Hematopoietic multipotent progenitor cell treated with erythropoietin and hydrocortisone succinate and interleukin-3 and kit ligand, for 15 days (in vitro differentiated cells): Measurements from ENCODE around the gene SYNGR2.
"Not testable (repeated sequence)": the region's sequence is repeated elsewhere in the genome, so short reads cannot be mapped to it uniquely, and the experiment has no call there.

Experiments used
- DNase-seq: peaks from one replicate; pipeline ENCODE4 v3.0.0-alpha.2; 2015; ENCODE audit warnings: low spot score

The SYNGR2 gene

DNA sequence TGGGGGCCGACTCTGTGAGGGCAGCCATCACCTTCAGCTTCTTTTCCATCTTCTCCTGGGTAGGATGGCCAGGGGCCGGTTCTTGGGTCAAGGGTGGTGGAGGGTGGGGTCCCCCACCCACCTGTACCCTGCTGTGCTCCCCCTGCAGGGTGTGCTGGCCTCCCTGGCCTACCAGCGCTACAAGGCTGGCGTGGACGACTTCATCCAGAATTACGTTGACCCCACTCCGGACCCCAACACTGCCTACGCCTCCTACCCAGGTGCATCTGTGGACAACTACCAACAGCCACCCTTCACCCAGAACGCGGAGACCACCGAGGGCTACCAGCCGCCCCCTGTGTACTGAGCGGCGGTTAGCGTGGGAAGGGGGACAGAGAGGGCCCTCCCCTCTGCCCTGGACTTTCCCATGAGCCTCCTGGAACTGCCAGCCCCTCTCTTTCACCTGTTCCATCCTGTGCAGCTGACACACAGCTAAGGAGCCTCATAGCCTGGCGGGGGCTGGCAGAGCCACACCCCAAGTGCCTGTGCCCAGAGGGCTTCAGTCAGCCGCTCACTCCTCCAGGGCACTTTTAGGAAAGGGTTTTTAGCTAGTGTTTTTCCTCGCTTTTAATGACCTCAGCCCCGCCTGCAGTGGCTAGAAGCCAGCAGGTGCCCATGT is 3.3 kb downstream of the SYNGR2 start:
- not testable (repeated sequence) for DNase-seq

DNA sequence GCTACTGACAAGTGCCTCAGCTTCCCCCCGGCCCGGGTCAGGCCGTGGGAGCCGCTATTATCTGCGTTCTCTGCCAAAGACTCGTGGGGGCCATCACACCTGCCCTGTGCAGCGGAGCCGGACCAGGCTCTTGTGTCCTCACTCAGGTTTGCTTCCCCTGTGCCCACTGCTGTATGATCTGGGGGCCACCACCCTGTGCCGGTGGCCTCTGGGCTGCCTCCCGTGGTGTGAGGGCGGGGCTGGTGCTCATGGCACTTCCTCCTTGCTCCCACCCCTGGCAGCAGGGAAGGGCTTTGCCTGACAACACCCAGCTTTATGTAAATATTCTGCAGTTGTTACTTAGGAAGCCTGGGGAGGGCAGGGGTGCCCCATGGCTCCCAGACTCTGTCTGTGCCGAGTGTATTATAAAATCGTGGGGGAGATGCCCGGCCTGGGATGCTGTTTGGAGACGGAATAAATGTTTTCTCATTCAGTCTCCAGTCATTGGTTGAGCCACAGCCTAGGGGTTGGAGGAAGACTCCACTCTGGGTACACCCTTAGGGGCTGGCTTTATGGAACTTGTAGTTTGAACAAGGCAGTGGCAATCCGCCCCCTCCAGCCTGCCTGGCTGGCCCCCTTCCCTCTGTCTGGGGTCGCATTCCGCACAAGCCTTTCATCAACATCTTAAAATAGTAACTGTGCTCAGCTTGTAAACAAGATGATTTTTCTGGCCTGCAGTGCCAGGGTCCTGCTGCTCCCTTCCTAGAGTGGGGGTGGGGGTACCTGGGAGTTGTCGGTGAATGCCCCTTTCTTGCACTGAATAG is 4.1 kb downstream of the SYNGR2 start:
- peak; percentile 30 for DNase-seq

DNA sequence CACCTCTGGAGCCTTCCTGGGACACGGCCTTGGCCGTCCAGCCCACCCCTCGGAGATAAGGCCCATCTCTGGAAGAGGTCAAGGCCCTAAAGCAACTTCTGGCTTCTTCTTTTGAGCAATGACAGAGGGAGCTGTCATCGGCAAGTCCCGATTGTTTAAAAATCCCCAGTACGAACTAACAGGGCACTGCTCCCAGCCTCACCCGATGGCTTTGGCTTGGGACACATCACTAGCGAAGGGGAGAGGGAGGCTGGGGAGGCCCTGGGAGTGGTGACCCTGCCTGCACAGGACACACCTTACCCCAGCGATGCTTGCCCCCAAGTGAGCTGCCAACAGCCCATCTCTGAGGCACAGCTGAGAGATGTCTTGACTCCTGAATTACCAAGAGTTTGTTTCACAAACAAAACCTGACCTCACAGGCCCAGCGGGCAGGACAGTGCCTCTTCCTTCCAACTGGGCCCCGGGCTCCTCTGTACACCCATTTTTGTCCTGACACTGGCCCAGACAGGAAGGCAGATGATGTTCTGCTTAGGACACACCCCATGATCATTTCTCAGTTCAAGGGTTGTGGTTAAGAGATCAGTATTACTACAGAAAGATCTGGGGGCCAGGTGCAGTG is 4.8 kb downstream of the SYNGR2 start:
- no peak for DNase-seq

DNA sequence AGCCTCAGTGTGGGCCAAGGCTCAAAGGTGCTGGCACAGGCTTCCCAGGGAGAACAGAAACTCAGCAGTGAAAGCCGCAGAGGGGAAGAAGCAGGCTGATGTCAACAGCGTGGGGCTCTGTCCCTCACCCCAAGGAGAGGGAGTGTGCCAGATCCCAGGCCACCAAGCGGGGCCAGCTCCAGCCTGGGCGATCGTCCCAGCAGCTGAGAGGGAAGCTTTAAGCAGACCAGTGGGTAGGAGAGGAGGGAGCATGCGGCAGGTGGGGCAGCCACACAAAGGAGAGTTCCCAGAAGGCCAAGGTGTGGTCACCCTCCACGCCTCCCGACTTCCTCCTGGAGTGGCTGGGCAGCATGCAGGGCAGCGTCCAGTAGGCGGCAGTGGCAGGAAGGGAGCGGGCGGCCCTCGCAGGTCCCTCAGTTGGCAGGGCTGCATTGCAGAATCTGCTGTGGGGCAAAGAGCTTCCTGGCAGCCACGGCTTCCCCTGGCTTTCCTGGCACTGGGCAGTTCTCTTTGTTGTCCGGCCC is 6.0 kb downstream of the SYNGR2 start:
- DNase-seq: no peak

DNA sequence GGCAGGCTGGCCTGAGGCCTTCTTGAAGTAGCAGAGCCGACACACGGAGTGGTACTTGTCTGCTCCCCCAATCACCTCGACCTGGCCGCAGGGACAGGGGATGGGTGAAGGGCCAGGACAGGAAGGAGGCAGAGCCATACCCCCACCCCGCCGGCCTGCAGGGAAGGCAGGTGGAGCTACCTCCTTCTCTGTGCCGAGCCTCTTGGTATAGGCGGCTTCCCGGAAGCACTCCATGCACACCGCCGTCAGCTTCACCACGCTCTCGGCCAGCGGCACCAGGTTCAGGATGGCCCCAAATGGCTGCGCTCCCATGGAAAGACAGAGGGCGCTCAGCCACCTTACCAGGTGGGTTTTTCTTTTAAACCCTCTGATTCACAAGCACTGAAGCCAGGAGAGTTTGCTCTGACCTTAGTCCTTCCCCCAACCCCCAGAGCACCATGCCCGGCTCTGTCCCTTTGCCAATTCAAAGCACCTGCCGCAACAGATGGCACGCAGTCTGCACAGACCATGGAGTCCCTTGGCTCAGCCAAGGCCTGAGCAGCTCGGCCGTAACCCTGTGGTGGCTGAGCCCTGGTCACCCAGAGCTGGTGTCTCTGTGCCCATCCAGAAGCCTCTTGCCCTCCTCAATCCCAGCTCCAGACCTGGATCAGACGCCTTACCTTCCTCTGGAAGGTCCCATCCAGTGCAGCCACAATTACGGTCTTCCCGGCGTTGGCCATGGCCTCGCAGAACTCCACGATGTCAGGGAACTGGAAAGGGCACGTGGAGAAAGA is 6.7 kb downstream of the SYNGR2 start:
- no peak for DNase-seq

DNA sequence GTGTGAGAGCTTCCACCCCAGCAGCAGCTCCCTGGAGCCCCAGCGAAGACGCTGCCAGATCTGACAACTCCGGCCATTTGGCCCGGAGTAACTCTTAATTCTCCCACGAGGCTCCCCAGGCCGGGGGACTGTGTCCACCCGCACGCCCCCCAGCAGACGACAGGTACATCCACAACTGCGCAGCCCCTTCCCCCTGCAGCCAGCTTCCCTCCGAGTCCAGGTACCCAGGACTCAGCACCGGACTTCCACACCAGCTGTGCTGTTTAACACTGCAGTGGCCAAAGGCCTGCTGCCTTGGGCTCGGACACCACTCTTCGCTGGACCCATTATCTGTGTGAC is 7.2 kb downstream of the SYNGR2 start:
- DNase-seq: no peak

DNA sequence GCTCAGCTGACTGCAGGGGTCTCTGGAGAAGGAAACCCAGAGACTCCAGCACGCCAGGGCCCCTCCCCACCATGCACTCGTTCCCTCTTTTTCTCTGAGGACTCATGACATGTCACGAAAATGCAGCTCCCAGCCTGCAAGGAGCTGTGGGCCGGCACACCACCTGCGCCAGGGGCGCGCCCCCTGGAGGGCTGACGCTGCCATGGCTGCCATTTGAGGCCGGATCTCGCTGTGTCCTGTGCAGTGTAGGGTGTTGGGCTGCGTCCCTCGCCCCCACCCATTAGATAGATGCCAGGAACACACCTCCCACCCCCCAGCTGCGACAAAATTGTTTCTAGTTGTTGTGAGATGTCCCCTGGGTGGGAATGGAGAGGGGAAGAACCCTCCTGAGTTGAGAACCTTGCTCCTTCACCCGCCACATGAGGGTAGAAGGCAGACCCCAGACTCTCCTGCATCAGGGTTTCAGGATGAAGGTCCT is 8.2 kb downstream of the SYNGR2 start:
- peak; percentile 77 for DNase-seq

DNA sequence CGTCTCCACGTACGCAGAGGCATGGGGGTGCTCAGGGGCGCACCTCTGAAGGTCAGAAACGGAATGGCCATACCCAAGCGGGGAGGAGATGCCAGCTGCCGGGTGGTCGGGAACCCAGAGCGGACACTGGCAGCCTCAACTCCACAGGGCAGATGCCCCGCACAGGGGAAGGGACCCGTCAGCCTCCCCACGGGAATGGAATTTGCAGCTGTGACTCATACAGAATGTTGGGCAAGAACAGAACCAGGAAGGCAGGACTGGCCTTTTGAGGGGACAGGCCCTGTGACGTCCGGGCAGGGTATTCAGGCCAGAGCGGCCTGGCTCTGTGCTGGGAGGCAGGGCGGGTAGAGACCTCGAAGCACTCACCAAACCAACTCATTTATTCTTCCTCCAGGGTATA is 11.0 kb downstream of the SYNGR2 start:
- no peak for DNase-seq

DNA sequence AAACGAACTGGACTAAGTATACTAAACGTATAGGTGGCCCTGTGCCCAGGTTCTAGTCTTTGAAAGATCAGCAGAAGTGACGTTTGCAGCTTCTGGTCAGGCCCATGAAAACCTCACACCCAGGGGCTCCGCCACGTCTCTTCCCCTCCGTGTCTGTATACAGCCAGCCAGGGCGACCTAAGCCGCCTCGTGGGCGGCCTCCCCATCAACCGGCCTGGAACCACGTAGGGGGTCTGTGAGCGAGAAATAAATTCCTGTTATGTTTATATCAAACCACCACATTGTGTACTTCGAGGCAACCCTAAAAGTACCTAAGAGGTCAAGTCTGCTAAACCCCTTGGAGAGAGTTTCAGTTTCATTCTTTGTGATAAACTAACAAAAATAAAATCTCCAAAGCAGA is 11.7 kb downstream of the SYNGR2 start:
- DNase-seq: no peak

DNA sequence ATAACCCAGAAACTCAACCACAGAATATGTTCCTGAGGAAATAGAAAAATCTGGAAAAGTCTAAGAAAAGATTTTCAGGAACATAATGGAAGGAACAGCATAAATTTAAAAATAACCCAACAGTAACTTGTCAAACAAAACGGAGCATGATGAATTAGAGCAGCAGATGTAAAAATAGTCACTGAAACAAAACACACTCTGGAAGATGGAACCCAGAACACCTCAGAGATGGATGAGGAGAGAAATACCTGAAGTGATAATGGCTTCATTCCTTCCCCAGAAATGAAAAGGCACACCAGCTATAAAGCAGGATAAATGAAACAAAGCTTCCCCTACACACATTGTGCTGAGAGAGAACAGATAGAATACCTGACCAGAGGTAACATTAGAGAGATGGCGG is 12.1 kb downstream of the SYNGR2 start:
- DNase-seq: no peak

DNA sequence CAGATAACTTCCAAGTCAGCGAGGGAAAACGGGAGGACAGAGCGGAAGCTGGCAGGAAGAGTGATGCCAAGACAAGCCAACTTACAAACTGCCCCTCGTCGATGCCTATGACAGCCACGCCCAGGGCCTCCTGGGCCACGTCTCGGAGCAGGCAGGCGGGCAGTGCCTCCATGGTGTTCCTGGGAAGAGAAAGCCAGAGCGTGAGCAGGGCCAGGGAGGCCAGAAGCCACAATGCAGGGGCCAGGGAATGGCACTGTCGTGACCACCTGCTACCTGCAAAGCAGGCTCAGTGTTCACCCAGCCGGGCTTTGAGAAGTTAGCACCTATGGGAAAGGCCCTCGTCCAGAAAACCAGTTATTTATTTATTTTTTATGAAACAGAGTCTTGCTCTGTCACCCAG is 14.1 kb downstream of the SYNGR2 start:
- DNase-seq: no peak

DNA sequence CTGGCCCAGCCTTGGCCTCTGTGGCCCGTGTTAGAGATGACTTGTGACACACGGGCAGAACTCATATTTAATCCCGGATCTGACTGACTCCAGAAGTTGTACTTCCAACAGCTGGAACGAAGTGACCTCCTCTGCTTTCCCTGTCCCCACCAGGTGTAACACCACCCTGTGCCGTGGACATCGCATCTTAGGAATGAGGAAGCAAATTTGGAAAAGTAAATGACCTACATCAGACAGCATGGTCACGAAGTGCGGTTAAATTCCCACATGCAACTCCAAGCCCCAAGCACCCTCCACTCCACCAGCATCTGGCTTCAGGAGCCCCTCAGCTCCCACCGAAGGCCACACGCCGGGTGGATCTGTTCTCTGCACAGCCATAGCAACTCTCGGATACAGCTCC is 15.5 kb downstream of the SYNGR2 start:
- no peak for DNase-seq

DNA sequence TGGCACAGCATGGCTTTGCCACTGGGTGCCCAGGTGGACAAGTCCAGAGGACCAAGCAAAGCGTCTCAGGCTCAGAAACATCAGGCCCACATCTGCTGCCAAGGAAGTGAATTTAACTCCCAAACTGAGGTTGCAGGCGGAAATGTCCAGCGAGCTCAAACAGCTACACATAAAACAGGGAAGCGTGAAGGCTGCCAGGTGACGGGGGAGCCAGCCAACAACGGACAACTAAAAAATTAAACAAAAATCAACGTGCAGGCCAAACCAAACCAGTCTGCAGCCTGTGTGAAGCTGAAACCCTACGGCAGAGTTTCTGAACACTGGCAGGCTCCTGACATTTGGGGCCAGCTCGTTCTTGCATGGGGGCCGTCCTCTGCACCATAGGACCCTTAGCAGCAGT is 16.0 kb downstream of the SYNGR2 start:
- DNase-seq: no peak

DNA sequence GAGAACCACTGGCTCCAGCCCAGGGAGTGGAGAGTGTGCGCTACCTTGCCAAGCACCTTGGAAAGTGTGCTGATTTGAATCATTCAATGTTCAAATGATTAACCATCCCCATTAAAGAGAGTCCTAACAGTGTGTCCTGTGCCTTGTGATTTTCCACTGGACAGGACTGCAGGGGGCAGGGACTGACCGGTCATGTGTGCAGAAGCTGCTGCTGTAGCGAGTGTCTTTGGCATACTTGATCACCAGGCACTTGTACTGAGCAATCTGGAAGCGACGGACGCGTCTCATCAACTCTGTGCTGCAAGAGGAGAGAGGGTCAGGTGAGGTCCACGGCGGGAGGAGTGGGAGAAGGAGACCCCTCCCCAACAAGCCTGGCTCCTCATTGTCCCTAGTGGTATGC is 16.5 kb downstream of the SYNGR2 start:
- no peak for DNase-seq

DNA sequence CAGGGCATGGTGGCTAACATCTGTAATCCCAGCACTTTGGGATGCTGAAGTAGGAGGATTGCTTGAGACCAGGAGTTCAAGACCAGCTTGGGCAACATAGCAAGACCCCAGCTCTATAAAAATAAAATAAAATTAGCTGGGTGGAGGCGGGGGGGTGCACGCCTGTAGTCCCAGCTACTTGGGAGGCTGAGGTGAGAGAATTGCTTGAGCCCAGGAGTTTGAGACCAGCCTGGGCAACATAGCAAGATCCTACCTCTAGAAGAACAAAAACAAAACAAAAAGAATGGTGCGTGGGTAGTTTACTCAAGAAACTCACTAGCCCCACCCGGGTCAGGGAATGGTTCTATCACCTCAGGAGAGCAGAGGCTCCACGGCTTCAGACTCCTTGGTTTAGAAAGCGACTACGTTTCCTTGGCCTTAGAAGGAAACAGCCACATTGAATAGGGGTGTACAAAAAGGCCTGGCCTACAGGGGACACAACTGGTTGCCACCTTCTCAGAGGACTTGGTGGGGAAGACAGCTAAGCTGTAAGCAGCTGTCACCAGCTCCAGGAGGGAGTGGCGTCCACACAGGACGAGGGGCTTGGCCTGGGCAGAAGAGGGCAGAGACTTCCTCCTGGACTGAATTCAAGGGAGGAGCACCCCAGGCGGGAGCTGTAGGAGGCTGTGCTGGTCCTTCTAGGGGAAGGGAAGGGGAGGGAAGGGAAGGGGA is 17.8 kb downstream of the SYNGR2 start:
- DNase-seq: peak; percentile 27

DNA sequence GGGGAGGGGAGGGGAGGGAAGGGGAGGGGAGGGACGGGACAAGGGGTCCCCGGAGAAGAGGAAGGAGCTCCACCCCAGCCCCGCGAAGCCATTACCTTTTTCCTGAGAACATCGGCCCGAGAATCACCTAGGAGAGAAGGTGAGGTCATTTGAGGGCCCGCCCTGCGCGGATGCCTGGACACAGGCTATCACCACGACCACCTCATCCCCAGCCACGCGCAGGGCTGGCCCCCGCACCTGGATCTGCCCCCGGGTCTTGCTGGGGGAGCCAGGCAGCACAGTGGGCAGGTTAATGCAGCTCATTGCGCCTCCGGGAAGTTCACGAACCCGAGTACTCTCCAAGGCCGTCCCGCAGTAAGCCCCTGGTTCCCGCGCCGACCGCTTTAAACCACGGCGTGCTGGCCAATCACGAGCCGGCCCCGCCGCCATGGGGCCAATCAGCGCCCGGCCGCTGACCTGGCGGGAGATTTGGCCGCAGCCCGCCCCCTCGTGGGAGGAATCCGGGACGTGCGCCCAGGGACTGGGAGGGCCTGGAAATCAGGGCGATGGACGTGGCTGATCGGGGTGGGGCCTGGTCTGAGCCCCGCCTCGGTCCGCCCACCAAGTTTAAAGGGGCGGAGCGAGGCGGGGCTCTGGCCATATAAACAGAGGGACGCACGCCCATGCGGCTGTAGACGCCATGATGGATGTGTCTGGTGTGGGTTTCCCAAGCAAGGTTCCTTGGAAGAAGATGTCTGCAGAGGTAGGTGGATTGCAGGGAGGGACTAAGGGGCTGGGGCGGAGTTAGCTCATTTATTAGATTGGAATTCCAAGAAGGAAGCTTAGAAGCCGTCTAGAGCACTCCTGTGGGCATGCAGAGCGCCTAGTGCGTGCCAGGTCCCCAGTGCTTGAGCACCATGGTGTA is 18.6 kb downstream of the SYNGR2 start, which contains the start of the genes AFMID and TK1:
Gene AFMID (plus strand): TSS at position 671 of the 904 bp plus-strand sequence. CDS start 9 bp downstream, at position 680.
Gene TK1 (minus strand): TSS at position 361 of the 904 bp plus-strand sequence. CDS start 58 bp downstream, at position 303.
- DNase-seq: peak; percentile 96

DNA sequence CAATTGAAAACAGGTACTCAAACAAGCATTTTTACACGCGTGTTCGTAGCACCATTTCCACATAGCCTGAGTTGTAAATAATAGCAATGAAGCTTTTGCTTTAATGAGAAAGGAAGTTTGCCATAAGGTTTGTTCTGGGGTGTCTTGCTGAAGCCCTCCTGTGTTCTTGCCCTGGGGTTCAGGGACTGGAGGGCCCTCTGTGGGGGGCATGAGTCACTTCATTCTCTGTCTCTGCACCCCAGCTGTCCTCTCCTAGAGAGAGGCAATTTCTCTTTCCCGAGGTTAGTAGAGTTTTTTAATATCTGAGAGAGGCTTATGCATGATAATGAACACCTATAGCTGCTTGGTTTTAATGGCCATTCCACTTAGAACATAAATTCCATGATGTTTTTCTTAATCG is 28.3 kb downstream of the SYNGR2 start:
- no peak for DNase-seq

DNA sequence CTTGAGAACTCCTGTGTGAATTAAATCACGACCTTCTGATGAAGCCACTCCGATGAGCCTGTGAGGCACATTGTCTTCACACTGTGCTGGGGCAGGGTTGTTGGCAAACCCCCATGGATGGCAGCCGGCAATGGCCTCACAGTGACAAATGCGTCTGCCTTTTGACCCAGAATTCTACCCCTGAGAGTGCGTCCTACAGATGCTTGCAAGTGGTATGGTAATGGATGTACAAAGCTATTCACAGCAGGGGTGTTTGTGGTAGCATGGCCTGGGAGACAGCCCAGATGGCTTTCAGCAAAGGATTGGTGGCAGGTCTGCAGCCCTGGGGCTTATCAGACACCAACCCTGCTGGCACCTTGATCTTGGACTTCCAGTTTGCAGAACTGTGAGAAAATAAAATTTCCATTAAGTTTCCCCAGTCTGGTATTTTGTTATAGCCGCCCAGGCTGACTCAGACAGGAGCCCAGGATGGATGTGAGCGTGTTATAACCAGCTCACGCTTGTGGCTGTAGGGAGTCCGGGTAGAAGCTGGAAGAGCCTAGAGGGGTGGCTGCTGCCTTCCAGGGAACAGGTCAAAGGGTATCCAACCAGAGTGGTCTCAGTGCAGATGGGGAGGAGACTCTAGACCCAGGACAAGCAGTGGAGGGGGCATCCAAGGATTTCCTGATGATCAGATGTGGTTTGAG is 28.9 kb downstream of the SYNGR2 start:
- no peak for DNase-seq

DNA sequence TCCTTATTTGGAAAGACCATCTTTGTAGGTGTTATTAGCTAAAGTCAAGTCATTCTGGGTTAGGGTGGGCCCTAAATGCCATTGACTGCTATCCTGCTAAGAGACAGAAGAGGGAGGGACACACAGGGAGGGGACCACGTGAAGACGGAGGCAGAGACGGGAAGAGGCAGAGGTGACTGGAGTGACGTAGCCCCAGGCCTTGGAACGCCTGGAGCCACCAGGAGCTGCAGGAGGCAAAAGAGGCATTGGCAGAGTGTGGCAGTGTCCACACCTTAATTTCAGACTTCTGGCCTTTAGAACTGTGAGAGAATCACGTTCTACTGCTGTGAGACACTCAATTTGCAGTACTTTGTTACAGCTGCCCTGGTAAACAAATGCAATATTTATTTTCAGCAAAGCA is 32.1 kb downstream of the SYNGR2 start:
- DNase-seq: no peak

DNA sequence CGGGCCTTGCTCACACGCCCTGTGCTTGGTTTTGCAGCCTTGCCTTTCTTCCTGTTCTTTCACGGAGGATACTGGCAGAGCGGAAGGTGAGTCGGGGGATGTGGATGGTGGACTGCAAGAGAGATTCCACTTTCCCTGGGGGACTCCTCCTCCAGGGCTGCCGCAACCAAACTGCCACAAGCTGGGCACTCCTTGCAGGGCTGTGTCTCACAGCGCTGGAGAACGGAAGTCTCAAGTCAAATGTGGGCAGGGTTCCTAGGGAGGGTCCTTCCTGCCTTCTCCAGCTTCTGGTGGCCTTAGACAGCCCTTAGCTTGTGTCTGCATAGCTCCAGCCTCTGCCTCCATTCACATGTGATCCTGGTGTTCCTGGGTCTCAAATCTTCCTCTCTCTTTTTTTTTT is 34.3 kb downstream of the SYNGR2 start:
- no peak for DNase-seq
